Measurements from ENCODE around the gene TOP3B.

TOP3B gene

DNA sequence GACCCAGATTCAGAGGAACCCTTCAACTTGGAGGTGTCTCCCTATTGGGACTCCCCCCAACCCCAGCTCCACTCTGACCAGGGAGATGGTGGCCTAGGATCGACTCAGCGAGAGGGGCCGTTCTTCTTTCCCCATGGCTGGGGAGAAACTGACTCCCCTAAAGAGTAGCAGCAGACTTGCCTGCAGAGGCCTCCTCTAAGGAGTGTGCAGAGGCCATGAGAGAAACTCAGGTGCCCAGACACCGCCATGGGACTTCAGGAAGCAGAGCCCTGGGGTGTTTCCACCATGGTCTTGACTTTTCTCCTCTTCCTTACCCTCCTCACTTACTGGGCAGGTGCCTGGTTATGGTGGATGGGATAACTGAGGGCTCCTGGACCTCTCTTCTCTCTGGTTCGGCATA is 2.6 kb upstream of the TOP3B start:
- in situ Hi-C loops (cut with HindIII; ENCODE audit: low sequenced_read_pairs), result no loop called here

DNA sequence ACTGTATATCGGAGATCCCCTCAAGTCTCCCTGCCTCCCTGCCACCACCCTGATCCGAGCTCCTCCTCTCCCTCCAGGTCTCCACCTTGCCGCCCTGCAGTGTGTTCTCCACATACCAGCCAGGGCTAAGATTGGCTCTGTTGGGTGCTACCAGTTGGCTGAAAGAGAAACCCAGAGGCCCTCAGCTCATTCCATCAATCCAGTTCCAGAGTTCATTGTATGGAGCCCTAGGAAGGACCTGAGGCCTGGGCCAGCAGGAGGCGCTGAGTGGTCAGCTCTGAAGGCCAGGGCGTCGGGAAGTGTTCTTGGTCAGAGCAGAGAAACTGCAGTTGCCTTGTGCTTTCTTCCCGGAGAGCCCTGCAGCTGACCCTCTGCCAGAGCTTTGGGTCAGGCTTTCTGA is 2.2 kb upstream of the TOP3B start:
- in situ Hi-C loops (cut with HindIII; ENCODE audit: low sequenced_read_pairs), result no loop called here

DNA sequence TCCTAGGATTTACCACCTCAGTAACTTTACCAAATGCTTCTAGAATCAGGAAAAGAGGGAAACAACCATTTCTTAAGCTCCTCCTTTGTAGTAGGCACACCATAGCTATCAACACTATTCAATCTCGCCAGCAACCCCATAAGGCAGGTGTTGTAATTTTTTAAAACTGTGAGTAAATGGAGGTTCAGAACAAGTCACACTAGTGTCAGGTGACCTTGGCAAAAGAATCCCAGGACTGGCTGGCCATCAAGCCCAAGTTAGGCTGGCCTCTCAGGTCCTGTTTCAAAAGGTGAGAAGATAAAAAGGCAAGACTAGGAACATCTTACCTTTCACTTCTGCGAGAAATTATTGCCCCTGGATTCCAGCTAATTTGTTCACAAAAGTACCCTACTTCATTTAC is 713 bp downstream of the TOP3B start:
- in situ Hi-C loops (cut with HindIII; ENCODE audit: low sequenced_read_pairs), result no loop called here

DNA sequence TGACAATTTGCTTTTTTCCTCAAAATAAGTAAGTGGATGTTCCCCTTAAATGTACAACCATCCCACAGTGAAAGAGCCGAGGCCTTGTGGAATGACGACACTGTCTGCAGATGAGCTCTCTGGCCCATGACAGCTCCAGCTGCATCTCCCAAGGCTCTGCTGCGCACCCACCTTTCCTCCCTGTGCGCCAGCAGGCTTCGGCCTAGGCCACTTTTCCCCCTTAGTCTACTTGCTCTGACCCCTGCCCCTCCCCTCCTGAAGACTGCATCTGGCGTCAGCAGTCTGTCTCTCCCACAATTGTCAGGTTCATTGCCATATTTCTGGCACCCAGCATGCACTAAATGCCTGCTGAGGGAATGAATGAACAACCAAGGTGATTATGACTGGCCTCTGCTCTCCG is 2.0 kb downstream of the TOP3B start:
- in situ Hi-C loops (cut with HindIII; ENCODE audit: low sequenced_read_pairs), result no loop called here

DNA sequence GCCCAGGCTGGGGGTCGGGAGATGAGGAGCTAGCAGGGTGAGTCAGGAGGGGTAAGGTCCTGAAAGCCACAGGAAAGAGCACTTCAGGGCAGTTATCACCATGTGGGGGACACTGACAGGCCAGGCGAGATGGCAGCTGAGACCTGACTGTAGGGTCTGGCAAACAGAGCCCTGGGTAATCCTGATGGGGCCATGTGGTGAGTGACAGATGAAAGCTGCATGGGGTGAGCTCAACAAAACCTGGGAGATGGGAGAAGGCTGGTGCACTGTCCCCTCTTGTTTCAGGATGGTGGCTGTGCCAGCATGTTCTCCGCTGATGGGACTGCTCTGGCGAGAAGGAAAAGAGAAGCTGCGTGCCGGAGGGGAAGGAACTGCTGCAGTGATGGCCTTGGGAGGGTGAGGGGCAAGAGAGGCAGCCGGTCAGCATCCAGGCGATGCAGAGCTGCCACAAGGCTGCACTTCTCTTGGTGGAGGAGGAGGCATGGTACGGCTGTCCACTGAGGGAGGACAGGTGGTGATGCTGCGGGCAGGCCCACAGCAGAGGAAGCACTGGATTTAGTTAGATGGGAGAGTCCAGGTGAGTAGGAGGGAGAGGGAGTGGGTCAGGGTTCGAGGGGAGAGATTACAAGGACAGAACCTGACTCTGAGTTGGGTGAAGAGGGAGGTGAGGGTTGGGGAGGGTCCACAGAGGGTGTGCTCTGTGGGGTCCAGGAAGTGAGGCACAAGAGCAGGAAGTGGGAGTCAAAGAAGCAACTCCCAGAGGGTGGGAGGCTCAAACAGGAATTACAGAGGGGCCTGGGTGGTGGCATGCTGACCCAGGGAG is 3.8 kb downstream of the TOP3B start:
- in situ Hi-C loops (cut with HindIII; ENCODE audit: low sequenced_read_pairs), result no loop called here

DNA sequence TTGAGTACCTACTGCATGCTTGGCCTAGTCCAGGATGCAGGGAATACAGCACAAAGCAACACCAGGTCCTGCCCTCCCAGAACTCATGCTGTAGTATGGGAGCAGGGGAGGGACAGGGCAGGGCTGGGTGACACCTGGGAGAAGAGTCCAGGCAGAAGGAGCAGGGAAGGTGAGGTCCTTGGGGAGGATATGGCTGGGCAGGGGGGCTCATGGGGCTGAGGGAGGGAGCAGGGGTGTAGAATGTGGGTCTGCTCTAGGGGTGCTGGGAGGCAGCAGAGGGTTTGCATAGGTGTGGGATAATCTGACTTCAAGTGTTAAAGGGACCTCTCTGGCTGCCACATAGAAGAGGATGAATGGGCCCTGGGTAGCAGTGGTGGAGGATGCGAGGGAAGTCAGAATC is 4.8 kb downstream of the TOP3B start:
- in situ Hi-C loops (cut with HindIII; ENCODE audit: low sequenced_read_pairs), result no loop called here

DNA sequence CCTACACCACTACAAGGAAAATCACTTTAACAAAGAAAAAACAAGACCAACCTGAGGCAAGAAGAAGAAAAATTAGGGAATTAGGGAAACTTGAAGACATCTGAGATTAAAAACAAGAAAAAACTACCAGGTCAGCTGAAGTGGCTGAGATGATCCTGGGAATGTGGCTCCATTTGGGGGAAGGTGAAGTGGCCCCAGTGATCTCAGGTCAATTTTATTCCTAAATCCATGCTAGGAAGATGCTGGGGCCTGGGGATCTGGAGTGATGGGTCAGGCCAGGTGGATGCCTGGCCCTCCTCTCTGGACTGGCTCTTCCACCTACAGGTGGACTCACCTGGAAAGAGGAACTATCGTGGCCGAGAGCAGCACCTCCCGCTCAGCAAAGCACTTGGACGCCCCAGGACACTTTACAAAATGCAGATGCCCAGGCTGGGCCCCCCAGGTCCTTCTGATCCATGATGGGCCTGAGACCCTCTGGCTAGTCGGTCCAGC is 6.7 kb downstream of the TOP3B start:
- in situ Hi-C loops (cut with HindIII; ENCODE audit: low sequenced_read_pairs), result no loop called here

DNA sequence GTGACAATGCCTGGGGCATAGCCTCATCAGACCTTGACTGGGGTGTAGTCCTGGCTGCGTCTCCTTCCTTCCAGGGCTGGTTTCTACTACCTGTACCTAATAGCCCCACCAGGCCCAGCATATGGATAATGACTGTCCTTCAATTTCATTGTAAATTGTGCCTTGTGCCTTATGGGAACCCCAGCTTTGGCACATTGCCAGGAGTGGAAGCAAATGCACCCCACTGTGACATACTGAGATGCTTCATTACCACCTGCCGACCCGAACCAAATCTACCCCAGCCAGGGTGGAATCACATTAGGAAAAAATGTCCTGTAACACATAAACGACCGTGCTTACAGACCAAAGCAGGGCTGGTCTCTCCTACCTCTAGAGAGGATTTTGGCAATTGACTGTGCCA is 7.3 kb downstream of the TOP3B start:
- in situ Hi-C loops (cut with HindIII; ENCODE audit: low sequenced_read_pairs), result no loop called here

DNA sequence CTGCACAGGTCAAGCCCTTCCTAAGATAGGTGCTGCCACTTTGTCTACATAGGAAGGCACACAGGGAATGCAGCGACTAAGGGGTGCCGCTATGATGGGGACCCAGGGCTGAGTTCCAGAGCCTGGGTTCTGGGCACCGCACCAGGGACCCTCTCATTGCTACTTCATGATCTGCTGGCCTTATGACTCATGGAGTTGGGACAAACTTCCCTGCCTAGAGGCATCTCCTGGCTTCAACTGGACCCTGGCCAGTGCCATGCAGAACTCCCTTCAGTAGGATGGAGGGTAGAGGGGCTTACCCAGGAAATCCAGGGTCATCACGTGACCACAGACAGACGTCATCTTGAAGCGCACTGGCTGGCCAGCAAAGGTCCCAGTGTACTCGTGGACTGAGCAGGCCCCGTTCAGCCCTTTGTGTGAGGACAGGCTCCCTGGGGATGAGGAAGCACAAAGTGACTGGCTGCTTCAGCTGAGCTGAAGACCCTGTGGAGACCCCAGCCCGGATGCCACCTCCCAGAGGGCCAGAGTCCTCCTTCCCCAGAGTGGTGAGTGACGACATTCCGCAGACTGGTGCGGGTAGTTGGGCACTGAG is 8.4 kb downstream of the TOP3B start:
- in situ Hi-C loops (cut with HindIII; ENCODE audit: low sequenced_read_pairs), result no loop called here

DNA sequence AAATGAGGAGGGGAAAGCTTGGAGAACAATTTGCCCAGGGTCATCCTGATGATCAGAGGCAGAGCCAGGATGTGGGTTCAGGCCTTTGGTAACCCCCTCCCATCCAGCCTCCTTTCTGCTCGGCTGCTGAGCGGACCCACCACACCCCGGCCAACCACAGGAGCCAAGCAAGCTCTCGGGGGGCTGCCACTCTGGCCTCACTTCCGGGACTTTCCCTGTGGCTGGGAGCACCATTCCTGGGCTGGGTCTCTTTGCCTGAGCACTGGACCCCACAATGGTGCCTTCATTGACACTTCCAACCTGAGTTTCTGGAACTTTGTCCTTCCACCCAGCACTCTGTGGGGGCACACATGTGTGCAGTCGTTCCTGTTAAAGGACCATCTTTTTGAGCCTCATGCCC is 9.8 kb downstream of the TOP3B start:
- in situ Hi-C loops (cut with HindIII; ENCODE audit: low sequenced_read_pairs), result no loop called here

DNA sequence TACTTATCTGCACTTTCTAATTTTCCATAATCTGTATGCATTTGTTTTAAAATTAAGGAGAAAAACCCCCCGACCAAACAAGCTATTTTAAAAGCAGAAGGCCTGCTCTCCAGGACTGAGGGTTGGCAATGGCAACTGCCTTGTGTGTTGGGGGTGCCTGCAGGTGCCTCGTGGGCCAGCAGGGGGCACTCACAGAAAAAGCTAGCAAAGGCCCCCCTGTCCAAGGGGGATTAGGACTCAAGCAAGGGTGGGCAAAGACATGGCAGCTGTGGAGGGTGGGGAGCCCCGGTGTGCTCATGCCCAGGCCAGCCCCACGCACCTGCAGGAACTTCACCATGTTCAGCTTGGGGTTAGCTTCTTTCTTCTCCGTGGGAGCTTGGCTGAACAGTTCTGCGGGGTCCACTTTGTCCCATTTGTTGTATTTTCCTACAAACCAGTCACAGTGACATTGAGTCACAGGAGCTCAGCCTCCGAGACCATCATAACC is 10.3 kb downstream of the TOP3B start:
- in situ Hi-C loops (cut with HindIII; ENCODE audit: low sequenced_read_pairs), result no loop called here

DNA sequence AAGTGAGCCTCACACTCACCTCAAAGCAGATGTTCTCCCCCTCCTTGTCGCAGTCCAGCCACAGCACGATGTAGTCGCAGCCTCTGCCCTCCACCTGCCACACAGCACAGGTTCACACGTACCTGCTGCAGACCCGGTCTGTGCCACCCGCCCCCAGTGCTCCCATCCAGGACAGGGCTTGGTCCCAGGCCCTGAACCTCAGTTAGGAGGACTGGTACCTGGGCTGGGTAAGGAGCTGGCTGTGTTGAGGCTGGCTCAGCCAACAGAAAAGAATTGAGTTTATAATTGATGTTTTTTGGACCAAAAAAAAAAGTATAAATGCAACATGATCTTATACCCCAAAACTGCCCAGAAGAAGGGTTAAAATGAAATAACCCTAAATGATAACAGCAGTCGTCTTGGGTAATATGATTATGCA is 10.7 kb downstream of the TOP3B start:
- in situ Hi-C loops (cut with HindIII; ENCODE audit: low sequenced_read_pairs), result no loop called here

DNA sequence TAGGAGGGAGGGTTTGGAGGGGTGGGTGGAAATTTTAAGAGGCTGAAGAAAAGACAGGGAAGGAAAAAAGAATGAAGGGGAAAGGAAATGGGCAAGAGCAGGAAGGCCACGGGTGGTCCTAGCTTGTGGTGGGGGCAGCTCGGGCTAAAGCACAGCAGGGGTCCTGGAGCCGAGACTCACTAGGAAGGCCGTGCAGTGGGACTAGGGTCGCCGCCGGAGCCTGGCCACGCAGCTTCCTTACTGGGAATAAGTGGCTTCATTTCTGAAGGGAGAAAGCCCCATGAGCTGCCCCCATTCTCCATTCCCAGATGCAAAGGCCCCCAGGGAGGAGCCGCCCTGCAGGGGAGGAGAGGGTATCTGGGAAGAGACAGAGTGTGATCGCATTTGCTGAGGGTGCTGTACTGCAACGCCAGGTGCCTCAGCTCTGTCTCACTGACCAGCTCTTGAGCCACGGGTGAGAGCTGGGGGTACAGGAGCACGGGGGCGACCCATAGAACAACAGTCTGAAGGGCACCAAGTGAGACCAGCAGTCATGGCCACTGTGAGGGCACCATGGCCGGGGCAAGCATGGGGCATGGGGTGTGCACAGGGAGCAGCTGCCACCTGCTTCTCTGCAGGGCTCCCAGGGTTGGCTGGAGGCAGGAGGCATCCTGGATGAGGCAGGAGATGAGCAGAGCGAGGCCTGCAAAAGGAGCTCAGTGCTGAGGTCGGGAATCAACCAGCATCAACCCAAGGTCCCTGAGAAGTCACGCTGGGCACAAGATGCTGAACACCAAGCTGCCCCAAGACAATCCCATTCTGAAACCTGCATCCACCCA is 11.6 kb downstream of the TOP3B start:
- in situ Hi-C loops (cut with HindIII; ENCODE audit: low sequenced_read_pairs), result no loop called here

DNA sequence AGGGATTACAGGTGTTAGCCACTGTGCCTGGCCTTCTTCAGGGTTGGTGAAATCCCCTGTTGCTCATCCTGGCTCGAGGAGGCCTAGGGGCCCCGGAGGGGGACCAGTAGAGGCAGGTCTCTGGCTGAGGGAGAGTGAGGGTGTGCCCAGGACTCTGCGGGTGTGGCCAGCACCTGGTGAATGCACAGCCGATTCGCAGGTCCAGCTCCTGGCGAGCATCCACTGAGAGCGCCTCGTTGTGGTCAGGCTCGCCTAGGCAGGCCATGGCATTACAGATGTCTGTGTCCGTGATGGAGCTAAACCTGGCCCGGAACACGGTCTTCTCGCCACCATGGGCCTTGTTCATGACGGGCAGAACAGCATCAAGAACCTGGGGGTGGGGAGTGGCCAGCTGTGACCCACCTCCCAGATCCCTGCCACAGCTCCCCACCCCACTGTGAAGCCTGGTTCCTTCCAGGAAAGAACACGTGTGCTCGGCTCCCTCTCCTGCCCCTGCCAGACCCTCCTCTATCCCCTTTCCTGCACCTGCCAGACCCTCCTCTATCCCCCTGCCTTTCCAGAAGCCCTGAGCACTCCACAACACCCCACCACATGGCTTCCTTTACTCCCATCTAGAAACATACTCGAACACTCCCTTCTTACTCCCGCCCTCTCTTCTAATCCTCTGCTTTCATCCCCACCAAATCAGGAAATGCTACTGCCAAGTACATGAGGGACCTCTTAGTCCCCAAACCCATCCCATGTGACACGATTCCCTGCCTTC is 12.4 kb downstream of the TOP3B start:
- in situ Hi-C loops (cut with HindIII; ENCODE audit: low sequenced_read_pairs), result no loop called here

DNA sequence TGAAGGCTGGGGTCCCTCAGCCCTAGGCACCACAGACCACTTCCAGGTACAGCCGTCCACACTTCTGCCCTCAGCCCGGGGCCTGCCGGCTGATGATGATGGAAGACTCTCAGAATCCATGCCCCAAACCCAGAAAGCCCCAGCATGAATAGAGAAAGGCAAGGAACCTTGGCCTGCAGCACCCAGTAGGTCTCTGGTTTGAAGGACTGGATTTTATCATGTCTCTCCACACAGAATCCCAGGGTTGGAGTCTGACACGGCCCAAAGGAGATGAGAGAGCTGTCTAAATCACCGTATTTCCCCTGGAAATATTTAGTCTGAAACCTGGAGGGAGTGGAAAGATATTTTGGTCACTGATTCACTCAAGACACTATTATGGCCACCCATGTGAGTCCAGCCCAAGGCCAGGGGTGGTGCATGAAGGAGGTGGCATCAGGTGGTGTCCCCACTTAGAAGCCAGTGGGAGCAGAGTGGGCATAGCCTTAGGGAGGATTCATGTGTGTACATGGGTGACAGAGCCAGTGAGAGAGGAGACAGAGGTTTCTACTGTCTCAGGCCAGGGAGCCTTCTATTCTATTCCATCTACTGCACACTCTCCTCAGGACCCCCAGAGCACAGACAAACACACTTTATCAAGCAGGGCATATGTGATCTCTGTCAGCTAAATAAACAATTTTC is 14.0 kb downstream of the TOP3B start:
- in situ Hi-C loops (cut with HindIII; ENCODE audit: low sequenced_read_pairs), result no loop called here

DNA sequence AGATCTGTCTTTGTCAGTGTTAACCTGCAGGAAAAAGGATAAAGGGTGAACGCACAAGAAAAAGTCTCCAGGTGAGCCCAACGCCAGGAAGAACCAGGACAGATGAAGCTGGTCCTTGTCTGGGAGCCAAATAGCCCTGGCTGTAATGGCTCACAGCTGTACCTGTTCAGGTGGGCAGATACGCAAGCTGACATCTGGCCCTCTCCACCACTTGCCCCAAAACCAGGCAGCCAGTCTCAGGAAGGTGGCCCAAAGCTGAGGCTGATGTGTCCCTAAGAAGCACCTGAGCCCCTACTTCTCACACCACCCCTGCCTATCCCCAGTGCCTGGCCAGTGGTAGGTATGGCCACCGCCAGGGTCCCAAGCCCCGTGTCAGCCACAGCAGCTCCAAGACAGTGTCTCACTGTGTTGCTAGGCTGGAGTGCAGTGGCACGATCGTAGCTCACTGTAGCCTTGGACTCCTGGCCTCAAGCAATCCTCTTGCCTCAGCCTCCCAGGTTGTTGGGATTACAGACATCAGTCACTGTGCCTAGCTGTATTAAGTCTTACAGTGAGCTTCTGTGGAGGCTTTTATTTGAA is 14.8 kb downstream of the TOP3B start:
- in situ Hi-C loops (cut with HindIII; ENCODE audit: low sequenced_read_pairs), result no loop called here

DNA sequence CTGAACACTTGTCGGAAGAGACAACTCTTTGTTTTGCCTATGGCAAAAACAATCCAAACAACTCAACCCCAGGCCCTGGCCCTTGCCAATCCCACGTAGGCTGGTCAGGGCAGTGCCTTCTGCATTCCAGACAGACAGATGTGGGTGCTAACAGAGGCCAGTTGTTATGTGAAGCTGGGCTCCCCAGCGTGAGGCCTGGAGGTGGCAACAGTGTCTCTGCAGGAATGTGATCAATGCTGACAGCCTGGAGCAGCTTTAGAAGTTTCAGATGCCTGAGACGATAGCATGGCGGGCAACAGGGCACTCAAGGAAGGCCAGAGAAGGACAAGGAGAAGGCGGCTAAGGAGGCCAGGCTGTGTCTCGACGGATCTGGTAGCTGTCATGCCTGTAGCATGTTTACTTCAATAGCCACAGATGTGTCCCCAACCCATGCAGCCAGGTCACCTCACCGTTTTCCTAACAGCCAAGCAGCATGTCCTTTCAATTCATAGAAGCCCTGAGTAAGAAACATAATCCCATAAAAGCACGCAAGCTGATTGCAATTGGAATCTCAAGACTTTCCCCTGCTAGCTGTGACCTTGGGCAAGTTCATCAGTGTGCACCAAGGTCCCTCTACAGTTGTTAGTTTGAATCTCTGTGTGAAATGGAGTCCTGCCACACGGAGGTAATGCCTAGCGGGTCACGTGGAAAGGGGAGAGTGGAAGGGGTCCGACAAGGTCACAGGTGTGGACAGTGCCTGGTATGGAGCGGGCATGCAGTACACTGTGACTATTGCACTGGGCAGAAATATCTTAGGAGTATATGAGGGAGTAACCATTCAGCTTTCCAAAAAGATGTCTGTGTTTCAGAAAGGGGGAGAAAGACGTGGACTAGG is 15.7 kb downstream of the TOP3B start:
- in situ Hi-C loops (cut with HindIII; ENCODE audit: low sequenced_read_pairs), result no loop called here

DNA sequence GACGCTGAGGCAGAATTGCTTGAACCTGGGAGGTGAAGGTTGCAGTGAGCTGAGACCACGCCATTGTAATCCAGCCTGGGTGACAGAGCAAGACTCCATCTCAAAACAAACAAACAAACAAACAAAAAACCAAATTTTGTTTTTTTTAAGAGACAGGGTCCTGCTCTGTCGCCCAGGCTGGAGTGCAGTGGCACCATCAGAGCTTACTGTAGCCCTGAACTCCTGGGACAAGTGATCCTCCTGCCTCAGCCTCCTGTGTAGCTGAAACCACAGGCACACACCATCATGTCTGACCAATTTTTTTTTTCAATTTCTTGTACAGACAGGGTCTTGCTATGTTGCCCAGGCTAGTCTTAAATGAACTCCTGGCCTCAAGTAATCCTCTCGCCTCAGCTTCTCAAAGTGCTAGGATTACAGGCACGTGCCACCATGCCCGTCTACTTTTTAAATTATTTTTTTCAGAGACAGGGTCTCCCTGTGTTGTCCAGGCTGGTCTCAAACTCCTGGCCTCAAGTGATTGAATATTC is 16.8 kb downstream of the TOP3B start:
- in situ Hi-C loops (cut with HindIII; ENCODE audit: low sequenced_read_pairs), result no loop called here
